Activated CD8-positive, alpha-beta memory T cell treated with anti-CD3 and anti-CD28 coated beads, Interleukin-2, amount 50 U/mL, for 24 hours (primary cell): ENCODE measurements around the gene LRRC56.

Experiments used
- DNase-seq: peaks from one replicate; pipeline ENCODE4 v3.0.0-alpha.2; 2020; ENCODE audit errors: extremely low read depth

The LRRC56 gene

GRCh38 chr11:540583-541432 is 3.5 kb downstream of the LRRC56 start:
- no peak for DNase-seq

GRCh38 chr11:541433-541885 is 4.1 kb downstream of the LRRC56 start:
- DNase-seq: no peak

- DNase-seq: no peak
Measured at GRCh38 chr11:544817-545166, 7.5 kb downstream of the LRRC56 start.

- DNase-seq: no peak
Measured at GRCh38 chr11:545171-545570, 7.8 kb downstream of the LRRC56 start.

GRCh38 chr11:548700-549603 is 11.6 kb downstream of the LRRC56 start:
- no peak for DNase-seq

GRCh38 chr11:550021-550745 is 12.9 kb downstream of the LRRC56 start:
- no peak for DNase-seq

GRCh38 chr11:550746-551085 is 13.4 kb downstream of the LRRC56 start:
- DNase-seq: no peak

GRCh38 chr11:551131-551530 is 13.8 kb downstream of the LRRC56 start:
- DNase-seq: no peak

GRCh38 chr11:551596-551995 is 14.3 kb downstream of the LRRC56 start:
- DNase-seq: no peak

GRCh38 chr11:553083-553987 is 16.0 kb downstream of the LRRC56 start:
- DNase-seq: no peak

GRCh38 chr11:553988-554340 is 16.6 kb downstream of the LRRC56 start:
- no peak for DNase-seq

GRCh38 chr11:554428-555226 is 17.3 kb downstream of the LRRC56 start:
- peak; percentile 37 for DNase-seq

GRCh38 chr11:555227-555779 is 18.0 kb downstream of the LRRC56 start:
- DNase-seq: no peak

- no peak for DNase-seq
Measured at GRCh38 chr11:555780-556661, 18.7 kb downstream of the LRRC56 start.

- DNase-seq: no peak
Measured at GRCh38 chr11:556662-557256, 19.4 kb downstream of the LRRC56 start.

GRCh38 chr11:557328-558132 is 20.2 kb downstream of the LRRC56 start:
- DNase-seq: no peak

GRCh38 chr11:558503-558902 is 21.2 kb downstream of the LRRC56 start:
- no peak for DNase-seq
